GM19328 (cell line): ENCODE data around the gene TK1.

Experiments
- ATAC-seq: cut with Tn5 transposase; IDR thresholded peaks from one replicate; pipeline ENCODE4 v1.9.1; 2021; ENCODE audit warnings: mild to moderate bottlenecking, moderate library complexity; ENCODE audit not compliant: unreplicated experiment

TK1 gene

DNA sequence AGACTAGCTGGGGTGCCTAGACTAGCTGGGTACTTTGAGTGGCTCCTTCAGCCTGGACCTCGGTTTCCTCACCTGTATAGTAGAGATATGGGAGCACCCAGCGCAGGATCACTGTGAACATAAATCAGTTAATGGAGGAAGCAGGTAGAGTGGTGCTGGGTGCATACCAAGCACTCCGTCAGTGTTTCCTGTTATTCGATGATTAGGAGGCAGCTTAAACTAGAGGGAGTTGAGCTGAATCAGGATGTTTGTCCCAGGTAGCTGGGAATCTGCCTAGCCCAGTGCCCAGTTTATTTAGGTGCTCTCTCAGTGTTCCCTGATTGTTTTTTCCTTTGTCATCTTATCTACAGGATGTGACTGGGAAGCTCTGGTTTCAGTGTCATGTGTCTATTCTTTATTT, 36.2 kb upstream of the TK1 start:
- ATAC-seq, result no peak

- ATAC-seq, result no peak
Observed at GRCh38 chr17:78219396-78220150, 32.7 kb upstream of the TK1 start.

- no peak for ATAC-seq
Observed at GRCh38 chr17:78214706-78215061, 27.8 kb upstream of the TK1 start.

GRCh38 chr17:78214016-78214705, 27.3 kb upstream of the TK1 start, which contains the start of gene BIRC5:
Gene BIRC5 (plus strand): TSS chr17:78214253. CDS start chr17:78214317, 64 bp downstream.
- ATAC-seq, result peak; percentile 75

DNA sequence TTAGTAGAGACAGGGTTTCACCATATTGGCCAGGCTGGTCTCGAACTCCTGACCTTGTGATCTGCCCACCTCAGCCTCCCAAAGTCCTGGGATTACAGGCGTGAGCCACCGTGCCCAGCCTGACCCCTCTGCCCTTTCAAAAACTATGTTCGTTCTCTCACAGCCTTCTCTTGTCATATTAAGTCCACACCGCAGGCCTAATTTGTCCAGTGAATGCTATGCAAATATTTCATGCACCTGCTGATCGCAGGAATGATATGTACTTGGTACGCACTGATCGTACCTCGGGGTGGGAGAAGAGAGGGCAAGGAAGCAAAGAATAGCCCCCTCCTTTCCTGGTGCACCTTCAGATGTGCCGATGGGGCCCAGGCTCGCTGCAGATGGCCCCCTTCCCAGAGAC, 24.2 kb upstream of the TK1 start:
- no peak for ATAC-seq

- no peak for ATAC-seq
Observed at GRCh38 chr17:78210111-78210510, 23.3 kb upstream of the TK1 start.

GRCh38 chr17:78208486-78208885, 21.6 kb upstream of the TK1 start:
- ATAC-seq, result no peak

DNA sequence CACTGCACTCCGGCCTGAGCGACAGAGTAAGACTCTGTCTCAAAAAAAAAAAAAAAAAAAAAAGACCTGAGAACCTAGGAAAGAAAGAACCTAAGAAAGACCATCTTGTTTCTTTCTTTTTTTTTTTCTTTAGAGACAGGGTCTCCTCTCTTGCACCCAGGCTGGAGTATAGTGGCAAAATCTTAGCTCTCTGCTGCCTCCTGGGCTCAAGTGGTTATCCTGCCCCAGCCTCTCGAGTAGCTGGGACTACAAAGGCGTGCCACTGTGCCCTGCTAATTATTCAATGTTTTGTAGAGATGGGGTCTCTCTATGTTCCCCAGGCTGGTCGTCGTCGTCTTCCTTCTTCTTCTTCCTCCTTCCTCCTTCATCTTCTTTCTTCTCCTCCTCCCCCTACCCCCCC, 19.4 kb upstream of the TK1 start:
- no peak for ATAC-seq

GRCh38 chr17:78205124-78205775, 18.4 kb upstream of the TK1 start:
- no peak for ATAC-seq

- no peak for ATAC-seq
Observed at GRCh38 chr17:78204387-78205123, 17.7 kb upstream of the TK1 start.

GRCh38 chr17:78202666-78203065, 15.8 kb upstream of the TK1 start:
- no peak for ATAC-seq

- ATAC-seq, result no peak
Observed at GRCh38 chr17:78200451-78200850, 13.6 kb upstream of the TK1 start.

DNA sequence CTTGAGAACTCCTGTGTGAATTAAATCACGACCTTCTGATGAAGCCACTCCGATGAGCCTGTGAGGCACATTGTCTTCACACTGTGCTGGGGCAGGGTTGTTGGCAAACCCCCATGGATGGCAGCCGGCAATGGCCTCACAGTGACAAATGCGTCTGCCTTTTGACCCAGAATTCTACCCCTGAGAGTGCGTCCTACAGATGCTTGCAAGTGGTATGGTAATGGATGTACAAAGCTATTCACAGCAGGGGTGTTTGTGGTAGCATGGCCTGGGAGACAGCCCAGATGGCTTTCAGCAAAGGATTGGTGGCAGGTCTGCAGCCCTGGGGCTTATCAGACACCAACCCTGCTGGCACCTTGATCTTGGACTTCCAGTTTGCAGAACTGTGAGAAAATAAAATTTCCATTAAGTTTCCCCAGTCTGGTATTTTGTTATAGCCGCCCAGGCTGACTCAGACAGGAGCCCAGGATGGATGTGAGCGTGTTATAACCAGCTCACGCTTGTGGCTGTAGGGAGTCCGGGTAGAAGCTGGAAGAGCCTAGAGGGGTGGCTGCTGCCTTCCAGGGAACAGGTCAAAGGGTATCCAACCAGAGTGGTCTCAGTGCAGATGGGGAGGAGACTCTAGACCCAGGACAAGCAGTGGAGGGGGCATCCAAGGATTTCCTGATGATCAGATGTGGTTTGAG, 10.4 kb upstream of the TK1 start:
- no peak for ATAC-seq

DNA sequence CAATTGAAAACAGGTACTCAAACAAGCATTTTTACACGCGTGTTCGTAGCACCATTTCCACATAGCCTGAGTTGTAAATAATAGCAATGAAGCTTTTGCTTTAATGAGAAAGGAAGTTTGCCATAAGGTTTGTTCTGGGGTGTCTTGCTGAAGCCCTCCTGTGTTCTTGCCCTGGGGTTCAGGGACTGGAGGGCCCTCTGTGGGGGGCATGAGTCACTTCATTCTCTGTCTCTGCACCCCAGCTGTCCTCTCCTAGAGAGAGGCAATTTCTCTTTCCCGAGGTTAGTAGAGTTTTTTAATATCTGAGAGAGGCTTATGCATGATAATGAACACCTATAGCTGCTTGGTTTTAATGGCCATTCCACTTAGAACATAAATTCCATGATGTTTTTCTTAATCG, 9.9 kb upstream of the TK1 start:
- no peak for ATAC-seq

- no peak for ATAC-seq
Observed at GRCh38 chr17:78185981-78186691, 716 bp downstream of the TK1 start.

GRCh38 chr17:78184868-78185267, 2.0 kb downstream of the TK1 start:
- ATAC-seq, result no peak

- ATAC-seq, result no peak
Observed at GRCh38 chr17:78184351-78184750, 2.5 kb downstream of the TK1 start.

DNA sequence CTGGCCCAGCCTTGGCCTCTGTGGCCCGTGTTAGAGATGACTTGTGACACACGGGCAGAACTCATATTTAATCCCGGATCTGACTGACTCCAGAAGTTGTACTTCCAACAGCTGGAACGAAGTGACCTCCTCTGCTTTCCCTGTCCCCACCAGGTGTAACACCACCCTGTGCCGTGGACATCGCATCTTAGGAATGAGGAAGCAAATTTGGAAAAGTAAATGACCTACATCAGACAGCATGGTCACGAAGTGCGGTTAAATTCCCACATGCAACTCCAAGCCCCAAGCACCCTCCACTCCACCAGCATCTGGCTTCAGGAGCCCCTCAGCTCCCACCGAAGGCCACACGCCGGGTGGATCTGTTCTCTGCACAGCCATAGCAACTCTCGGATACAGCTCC, 2.9 kb downstream of the TK1 start:
- ATAC-seq, result no peak

- no peak for ATAC-seq
Observed at GRCh38 chr17:78182504-78182903, 4.3 kb downstream of the TK1 start.

- no peak for ATAC-seq
Observed at GRCh38 chr17:78180508-78180907, 6.3 kb downstream of the TK1 start.
